Peyer's patch (tissue), 4 donors: ENCODE measurements around the gene ZMIZ2.

Experiments
- CTCF ChIP-seq, 6 experiments: fragments of 450-650 bp in 4 of 6; fragments of 200-600 bp in 2 of 6; sonication (generic) in 1 of 6; IDR thresholded peaks; one replicate each; pipeline ENCODE4 v1.5.1; 2017 to 2019; ENCODE audit warnings: antibody characterized with exemption in 6 of 6, mild to moderate bottlenecking in 3 of 6, moderate library complexity in 1 of 6
- POLR2A ChIP-seq, 2 donors: fragments of 450-650 bp; IDR thresholded peaks; one replicate each; pipeline ENCODE4 v1.5.1; 2017; ENCODE audit warnings: antibody characterized with exemption in 2 of 2, mild to moderate bottlenecking in 2 of 2, moderate library complexity in 2 of 2

- TF ChIP-seq POLR2A (IDR thresholded peaks at IDR 0.05) (no peak), CTCF (IDR thresholded peaks at IDR 0.05) (no peak)
These were observed 7.3 kb downstream of the ZMIZ2 start for GRCh38 chr7:44755698-44756627.
